Umbilical cord (tissue), 2 donors: Measurements from ENCODE around the gene NTM. TPM values are rescaled to one million over a fixed set of nuclear protein-coding genes. Genes with fewer than 3 reads are reported as not detected.

Source experiments
- DNase-seq: peaks from one replicate; pipeline ENCODE4 v3.0.0-alpha.2; 2015; ENCODE audit warnings: low spot score
- total RNA-seq: library from RNA; depleted of rRNA; stranded (reverse); fragments of >200 nt; gene quantifications from one replicate; pipeline ENCODE4 v1.2.3, GENCODE V29; 2014; ENCODE audit warnings: low replicate concordance; ENCODE audit not compliant: insufficient read depth

The NTM gene
- total RNA-seq, 1 donor from 2014 or later: 8.9 TPM

DNA sequence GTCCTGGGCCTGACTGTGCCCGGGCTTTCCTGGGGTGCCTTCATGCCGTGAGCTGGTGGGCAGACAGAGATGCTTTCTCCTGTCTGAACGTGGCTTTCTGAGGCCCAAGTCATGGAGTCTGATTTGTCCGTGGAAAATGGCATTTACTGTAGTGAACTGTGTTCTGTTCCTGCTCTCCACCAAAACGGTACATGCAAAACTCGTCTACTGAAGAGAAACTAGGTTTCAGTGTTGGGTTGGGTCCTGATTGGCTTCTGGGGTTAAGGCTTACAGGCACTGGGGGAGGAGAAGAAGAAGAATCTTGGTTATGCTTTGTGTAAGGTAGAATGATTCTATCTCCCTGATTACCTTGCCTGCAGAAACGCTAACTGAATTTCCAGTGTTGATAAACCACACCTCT is 541.7 kb downstream of the NTM start:
- DNase-seq: no peak

- DNase-seq: no peak
Measured at GRCh38 chr11:131913267-131913666, 542.9 kb downstream of the NTM start.

- no peak for DNase-seq
Measured at GRCh38 chr11:131914361-131914774, 544.0 kb downstream of the NTM start.

GRCh38 chr11:131916638-131917037 is 546.2 kb downstream of the NTM start:
- DNase-seq: peak; percentile 26

DNA sequence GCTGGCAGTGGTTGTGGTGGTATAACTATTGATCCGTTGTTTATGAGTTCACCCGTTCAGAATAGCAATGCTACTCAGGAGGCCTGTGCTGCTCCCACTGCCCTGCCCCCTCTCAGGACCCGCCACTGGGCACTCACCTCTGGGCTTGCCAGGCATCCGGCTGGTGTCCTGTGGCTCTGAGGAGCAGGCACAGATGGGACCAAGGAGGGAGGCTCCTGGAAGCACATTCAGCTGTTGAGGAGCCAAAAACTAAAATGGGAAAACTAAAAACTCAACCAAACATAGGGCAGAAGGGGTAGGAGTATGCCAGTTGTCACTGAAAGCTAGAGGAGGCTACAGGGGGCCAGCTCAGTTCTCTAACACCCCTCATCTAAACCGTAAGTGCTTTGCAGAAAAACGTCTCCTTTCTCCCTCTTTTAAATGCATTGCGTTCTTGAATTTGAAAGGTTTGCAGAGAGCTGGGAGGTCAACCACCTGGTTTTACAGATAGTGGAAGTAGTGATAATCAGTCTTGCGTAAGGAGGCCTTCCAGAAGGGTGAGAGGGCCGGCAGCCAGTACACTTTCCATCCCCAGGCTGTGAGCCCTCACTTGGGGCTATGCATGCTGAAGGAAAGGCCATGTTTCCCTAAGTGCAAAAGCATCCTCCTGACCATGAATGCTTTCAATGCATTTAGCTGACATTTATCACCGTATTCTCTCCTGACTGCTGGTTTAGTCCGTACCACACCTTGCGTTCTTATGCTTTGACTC is 547.4 kb downstream of the NTM start:
- no peak for DNase-seq

DNA sequence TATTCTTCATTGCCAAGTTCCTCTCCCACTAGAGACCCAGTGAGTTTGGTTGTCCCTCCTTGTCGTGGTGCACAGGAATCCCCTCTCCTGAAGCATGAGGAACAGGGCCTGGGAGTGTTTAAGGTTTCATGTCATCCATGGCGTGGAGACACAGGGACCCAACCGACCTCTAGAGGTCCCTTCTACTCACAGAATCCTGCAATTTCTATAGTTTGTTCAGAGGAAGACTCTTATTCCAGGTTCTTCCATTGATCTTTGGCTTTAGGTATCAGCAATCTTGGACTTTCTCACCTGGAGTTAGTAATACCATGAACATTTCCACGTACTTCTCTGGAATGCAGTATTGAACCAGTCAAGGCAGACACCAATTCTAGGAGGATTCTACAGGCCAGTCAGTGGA is 548.2 kb downstream of the NTM start:
- DNase-seq: no peak

DNA sequence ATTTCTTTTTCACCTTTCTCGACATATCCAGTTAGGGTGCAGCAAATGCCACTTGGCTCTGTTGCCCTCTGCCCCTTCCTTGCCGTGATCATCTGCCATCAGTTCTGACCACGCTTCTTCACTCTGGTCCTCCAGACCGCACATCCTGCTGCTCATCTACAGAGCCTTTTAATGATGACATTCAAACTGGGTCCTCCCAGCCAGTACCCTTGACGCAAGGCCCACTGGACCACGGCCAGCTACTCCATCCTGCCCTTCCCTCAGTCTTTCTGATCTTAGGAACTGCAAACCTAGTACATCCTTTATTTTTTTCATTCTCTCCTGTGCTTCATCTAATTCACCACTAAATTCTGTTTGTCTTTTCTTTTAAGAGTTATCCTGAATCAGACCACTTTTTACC is 551.8 kb downstream of the NTM start:
- no peak for DNase-seq

GRCh38 chr11:131923309-131923708 is 552.9 kb downstream of the NTM start:
- no peak for DNase-seq

DNA sequence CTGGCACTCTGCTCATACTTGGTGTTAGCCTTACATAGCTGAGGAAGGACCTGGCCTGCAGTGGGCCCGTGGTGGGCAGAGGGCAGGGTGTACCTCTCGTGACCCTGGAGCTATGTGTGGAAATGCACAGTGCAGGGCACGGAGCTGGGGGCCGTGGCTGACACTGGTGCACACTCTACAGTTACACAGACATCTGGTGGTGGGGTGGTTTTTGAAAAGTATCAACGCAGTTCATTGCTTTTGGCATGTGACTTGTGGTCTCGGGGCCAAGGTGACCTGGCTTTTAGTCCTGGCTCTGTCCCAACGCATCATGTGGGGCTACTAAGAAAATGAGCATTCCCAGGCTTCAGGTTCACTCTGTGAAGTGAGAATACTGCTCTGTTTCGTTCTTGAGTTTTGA is 553.6 kb downstream of the NTM start:
- no peak for DNase-seq

- no peak for DNase-seq
Measured at GRCh38 chr11:131924457-131925201, 554.2 kb downstream of the NTM start.

- DNase-seq: no peak
Measured at GRCh38 chr11:131925829-131926228, 555.4 kb downstream of the NTM start.

GRCh38 chr11:131928992-131929391 is 558.6 kb downstream of the NTM start:
- no peak for DNase-seq

DNA sequence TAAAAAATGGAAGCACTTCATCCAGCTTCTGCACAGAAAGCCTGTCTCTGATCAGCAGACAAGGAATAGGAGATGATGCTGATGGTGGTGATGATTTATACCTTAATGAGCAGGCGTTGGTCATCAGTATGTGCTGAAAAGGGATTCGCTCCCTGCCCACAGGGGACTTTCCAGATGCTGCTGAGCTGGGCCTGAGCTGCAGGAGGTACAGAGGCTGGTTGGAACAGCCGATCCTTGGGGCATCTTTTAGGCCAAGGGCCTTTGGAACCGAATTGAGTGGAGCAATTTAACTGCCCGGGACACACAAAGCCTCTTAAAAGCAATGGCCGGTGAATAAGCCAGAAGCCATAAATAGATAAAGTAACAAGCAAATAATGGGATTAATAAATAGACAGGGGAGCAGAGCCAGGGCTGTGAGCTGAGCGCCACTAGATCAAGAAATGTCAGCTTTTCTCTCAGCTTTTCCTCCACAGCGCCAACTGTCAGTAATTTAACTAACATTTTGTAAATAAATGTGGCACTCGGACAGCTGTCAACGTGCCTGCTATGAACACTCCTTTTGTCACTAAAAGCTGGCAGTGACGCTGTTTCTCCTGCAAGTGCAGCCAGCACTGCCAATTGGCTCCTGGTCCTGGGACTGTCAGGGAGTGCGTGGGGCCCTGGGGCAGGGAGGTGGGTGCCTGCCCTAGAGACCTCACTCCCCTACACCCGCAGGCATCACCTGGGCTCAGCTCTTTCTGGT is 562.3 kb downstream of the NTM start:
- DNase-seq: no peak

DNA sequence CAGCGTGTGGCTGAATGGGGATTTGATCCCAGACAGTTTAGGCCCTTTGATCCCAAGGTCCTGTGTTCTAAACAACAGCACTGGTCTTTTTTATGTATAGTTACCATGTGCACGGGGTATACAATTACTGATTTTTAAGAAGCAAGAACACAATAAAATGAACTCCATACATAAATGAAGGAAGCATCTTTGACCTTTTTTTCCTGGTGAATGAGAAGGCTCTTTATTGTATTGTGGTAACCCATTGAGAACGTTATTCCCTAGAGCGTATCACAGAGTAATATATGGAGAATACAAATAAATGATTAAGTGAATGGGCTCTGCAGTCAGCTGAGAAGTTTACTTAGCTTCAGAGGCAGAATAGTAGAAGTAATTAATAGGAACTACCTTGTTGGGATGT is 563.6 kb downstream of the NTM start:
- no peak for DNase-seq

GRCh38 chr11:131938351-131938751 is 567.9 kb downstream of the NTM start:
- no peak for DNase-seq

DNA sequence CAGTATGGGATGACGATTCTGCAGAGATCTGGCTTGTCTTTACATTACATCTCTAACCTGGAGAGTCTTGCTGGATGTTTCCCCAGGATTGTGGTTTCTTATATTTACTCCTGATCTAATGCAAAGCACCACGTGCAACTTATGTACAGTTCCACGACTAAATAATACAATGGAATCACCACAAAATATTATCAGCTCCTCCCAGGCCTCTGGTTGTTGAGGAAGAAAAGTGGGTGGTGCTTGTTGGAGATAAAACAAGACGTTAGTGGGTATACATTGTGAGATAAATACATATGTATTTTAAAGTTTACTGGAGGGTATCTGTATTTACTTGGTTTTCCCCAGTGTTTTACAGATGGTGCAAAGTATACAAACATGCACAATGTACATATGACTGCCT is 569.7 kb downstream of the NTM start:
- no peak for DNase-seq

GRCh38 chr11:131942878-131943277 is 572.5 kb downstream of the NTM start:
- no peak for DNase-seq

GRCh38 chr11:131943295-131943694 is 572.9 kb downstream of the NTM start:
- no peak for DNase-seq

GRCh38 chr11:131944736-131945135 is 574.3 kb downstream of the NTM start:
- DNase-seq: peak; percentile 79

DNA sequence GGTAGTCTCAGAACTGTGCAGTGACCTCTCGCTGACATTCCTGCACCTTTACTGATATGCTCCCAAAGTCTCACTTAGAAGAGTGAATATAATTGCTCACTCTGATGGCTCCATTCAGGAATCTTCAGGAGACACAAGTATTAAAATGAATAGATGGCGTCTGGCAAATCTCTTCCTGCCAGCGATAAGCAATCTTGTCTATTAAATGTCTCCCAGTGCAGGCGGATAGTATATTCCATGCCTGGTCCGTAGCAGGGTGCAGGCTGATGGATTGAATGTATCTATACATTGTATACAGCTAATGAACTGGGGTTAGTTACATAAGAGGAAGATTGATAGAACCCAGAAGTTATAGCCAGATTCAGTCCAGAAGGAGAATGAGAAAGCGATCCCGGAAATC is 575.3 kb downstream of the NTM start:
- DNase-seq: peak; percentile 10

DNA sequence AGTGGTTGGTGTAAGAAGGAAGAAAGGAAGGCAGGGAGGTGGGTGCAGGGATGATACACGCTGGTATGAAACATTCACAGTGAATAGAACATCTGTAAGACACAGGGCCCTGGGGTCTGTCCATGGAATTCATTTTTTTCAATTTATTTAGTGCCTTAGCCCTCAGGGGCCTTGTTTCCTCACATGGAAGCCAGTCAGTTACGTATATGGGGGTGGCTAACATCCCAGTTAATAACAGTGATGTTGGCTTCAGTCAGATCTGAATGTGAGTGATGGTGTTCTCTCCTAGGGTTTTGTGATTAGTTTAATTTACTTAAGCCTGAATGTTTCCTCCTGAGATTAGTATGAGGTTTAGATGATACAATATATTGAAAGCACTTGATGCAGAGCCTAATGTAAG is 577.1 kb downstream of the NTM start:
- DNase-seq: no peak

DNA sequence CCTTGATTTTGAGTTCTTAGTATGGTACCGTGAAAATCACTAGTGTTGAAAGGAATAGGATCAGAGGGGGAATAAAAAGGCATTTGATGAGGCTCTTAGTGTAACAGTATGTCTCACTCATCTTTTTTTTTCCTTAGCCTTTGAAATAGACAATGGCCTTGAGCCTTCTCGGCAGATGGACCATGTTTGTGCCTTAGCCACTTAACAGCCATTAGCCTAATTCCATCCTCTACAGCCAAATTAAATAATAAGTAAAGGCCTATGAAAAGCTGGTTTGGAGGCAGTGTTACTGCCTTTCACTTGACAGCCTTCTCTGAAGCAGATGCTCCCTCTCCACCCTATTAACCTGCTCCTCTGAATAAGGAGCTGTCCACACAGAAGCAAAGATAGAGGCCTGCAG is 580.7 kb downstream of the NTM start:
- no peak for DNase-seq

GRCh38 chr11:131954146-131954545 is 583.7 kb downstream of the NTM start:
- no peak for DNase-seq
